Left lung (tissue), 10 donors: ENCODE measurements around the gene MTAP. TPM values are rescaled to one million over a fixed set of nuclear protein-coding genes. Genes with fewer than 3 reads are reported as not detected.

ENCODE experiments used
- ATAC-seq: fragments of 200-7000 bp; cut with Tn5 transposase; one replicate; pipeline ENCODE4 v1.9.1; 2020; ENCODE audit warnings: moderate library complexity
- DNase-seq, 4 donors: peaks; one replicate each; pipeline ENCODE4 v3.0.0-alpha.2; 2013 to 2020
- H3K27ac ChIP-seq, 2 donors: fragments of 200-600 bp; sonication (generic) in 1 of 2; one replicate each; pipeline versions ENCODE4 v1.5.0 to v1.8.0; 2020 to 2021
- H3K27me3 ChIP-seq, 2 donors: fragments of 200-600 bp; sonication (generic) in 1 of 2; one replicate each; pipeline versions ENCODE4 v1.5.0 to v1.8.0; 2020 to 2021
- H3K36me3 ChIP-seq, 2 donors: fragments of 200-600 bp; sonication (generic) in 1 of 2; one replicate each; pipeline versions ENCODE4 v1.5.0 to v1.8.0; 2020 to 2021
- H3K4me1 ChIP-seq, 2 donors: fragments of 200-600 bp; one replicate each; pipeline ENCODE4 v1.8.0; 2021
- H3K4me3 ChIP-seq, 2 donors: fragments of 200-600 bp; sonication (generic) in 1 of 2; one replicate each; pipeline versions ENCODE4 v1.5.0 to v1.8.0; 2020 to 2021; ENCODE audit warnings: mild to moderate bottlenecking in 1 of 2
- H3K9me3 ChIP-seq, 2 donors: fragments of 200-600 bp; sonication (generic) in 1 of 2; one replicate each; pipeline versions ENCODE4 v1.5.0 to v1.8.0; 2020 to 2021
- intact Hi-C, 2 donors: fragments of 100-400 bp; cut with DNase I; formaldehyde crosslinking; loops; one replicate each; pipeline versions ENCODE4 v1.11.2 to v1.14.2; 2022
- polyA plus RNA-seq, 6 donors: library from polyadenylated mRNA; unstranded; fragments of 120-200 nt; gene quantifications; one replicate each; pipeline ENCODE4 v1.2.1, GENCODE V29; 2013; ENCODE audit not compliant: insufficient read length in 6 of 6
- total RNA-seq, 2 donors: library from RNA; stranded (reverse); fragmentation: NEBNext Ultra II Directional; extraction: Animal tissue kit (Norgen Biotek cat#: 25700); gene quantifications; one replicate each; pipeline ENCODE4 v1.2.1, GENCODE V29; 2021
- TF ChIP-seq, protein P1 (sequence below), 2 donors: fragments of 200-600 bp; sonication (generic) in 1 of 2; IDR thresholded peaks; one replicate each; pipeline versions ENCODE4 v1.5.0 to v1.8.0; 2021; ENCODE audit warnings: antibody characterized with exemption in 2 of 2
- donor health status: DM: no; HTN: yes; CAD: no.
- donor health status: DM: no; HTN: no; CAD: no.

Gene MTAP
- total and polyA plus RNA-seq, 8 donors = 34.0 to 44.6 (median 36.7) TPM

DNA sequence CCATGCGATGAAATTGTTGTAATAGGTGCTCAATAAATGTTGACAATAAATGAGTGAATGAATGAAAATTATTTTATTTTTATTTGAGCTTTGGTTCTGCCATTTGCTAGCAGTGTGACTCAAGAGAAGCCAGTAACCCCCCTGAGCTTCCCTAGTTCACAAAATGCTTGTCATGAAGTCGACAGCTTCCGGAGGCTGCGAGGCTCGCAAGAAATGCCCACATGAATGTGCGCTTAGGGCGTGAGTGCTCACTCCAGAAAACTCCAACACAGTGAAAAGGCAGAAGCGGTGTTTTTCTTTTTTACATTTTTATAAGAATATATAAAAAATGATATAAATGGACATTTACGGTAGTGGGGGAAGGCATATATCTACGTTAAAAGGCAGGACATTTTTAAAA is 165.3 kb downstream of the MTAP start:
- Histone ChIP-seq H3K4me1 (peaks cover 10 to 23% of the 10 kb centered on the region in 2 donors), H3K36me3 (no peaks in the 10 kb centered on the region)
- ATAC-seq = no peak

DNA sequence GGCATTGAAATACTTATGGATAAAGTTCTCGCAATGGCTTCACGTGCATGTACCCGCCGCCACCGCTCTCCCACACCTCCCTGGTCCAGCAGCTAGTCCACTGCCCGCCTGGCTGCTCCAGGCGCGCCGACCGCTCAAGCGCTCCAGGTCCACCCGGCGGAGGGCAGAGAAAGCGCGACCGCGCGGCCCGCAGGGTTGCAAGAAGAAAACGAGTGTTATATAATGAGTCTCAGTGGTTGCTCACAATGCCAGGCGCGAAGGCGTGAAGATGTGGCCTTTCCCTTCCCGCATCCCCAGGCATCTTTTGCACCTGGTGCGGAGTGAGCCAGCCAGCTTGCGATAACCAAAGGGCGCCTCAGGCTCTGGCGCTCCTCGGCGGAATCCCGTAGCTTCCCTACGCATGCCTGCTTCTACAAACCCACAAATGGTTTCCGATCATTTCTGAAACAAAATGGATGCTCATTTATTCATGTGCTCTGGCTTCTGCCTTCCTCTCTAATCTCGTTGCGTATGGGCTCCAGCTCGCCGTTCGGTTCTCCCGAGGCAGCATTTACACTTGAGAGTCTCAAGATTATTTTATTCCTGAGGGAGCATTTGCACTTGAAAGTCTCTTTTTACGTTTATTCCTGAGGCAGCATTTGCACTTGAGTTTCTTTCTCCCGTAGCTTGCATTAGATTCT is 166.0 kb downstream of the MTAP start:
- Histone ChIP-seq H3K36me3 (no peaks in the 10 kb centered on the region), H3K4me1 (peaks cover 10 to 23% of the 10 kb centered on the region in 2 donors), H3K9me3 (no peaks in the 10 kb centered on the region), H3K27ac (no peak overlapping the region), H3K4me3 (no peak overlapping the region), H3K27me3 (peaks cover 98 to 100% of the 10 kb centered on the region in 2 donors)
- intact Hi-C loops = no loop called here
- DNase-seq (peak in 1 of 4 donors; percentile 79), ATAC-seq (no peak)
- TF ChIP-seq, protein P1, sequence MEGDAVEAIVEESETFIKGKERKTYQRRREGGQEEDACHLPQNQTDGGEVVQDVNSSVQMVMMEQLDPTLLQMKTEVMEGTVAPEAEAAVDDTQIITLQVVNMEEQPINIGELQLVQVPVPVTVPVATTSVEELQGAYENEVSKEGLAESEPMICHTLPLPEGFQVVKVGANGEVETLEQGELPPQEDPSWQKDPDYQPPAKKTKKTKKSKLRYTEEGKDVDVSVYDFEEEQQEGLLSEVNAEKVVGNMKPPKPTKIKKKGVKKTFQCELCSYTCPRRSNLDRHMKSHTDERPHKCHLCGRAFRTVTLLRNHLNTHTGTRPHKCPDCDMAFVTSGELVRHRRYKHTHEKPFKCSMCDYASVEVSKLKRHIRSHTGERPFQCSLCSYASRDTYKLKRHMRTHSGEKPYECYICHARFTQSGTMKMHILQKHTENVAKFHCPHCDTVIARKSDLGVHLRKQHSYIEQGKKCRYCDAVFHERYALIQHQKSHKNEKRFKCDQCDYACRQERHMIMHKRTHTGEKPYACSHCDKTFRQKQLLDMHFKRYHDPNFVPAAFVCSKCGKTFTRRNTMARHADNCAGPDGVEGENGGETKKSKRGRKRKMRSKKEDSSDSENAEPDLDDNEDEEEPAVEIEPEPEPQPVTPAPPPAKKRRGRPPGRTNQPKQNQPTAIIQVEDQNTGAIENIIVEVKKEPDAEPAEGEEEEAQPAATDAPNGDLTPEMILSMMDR (IDR thresholded peaks at IDR 0.05) = no peak

More for the DNA sequence above, 165.3 kb downstream of the MTAP start:
- H3K9me3 ChIP-seq = no peaks in the 10 kb centered on the region
- H3K27ac ChIP-seq = no peak overlapping the region
- intact Hi-C loops = no loop called here
- TF ChIP-seq, protein P1 (IDR thresholded peaks at IDR 0.05) = no peak
- H3K4me3 ChIP-seq = no peak overlapping the region
- H3K27me3 ChIP-seq = peaks cover 98 to 100% of the 10 kb centered on the region in 2 donors
- DNase-seq = no peak

GRCh38 chr9:21969011-21969940 is 166.8 kb downstream of the MTAP start:
- no peaks in the 10 kb centered on the region for H3K36me3 ChIP-seq
- DNase-seq = no peak
- ATAC-seq = no peak
- intact Hi-C loops = no loop called here
- peaks cover 99 to 100% of the 10 kb centered on the region in 2 donors for H3K27me3 ChIP-seq
- TF ChIP-seq, protein P1 (IDR thresholded peaks at IDR 0.05) = no peak
- no peak overlapping the region for H3K27ac ChIP-seq
- H3K4me3 ChIP-seq = no peak overlapping the region
- peaks cover 10 to 29% of the 10 kb centered on the region in 2 donors for H3K4me1 ChIP-seq
- H3K9me3 ChIP-seq = no peaks in the 10 kb centered on the region

DNA sequence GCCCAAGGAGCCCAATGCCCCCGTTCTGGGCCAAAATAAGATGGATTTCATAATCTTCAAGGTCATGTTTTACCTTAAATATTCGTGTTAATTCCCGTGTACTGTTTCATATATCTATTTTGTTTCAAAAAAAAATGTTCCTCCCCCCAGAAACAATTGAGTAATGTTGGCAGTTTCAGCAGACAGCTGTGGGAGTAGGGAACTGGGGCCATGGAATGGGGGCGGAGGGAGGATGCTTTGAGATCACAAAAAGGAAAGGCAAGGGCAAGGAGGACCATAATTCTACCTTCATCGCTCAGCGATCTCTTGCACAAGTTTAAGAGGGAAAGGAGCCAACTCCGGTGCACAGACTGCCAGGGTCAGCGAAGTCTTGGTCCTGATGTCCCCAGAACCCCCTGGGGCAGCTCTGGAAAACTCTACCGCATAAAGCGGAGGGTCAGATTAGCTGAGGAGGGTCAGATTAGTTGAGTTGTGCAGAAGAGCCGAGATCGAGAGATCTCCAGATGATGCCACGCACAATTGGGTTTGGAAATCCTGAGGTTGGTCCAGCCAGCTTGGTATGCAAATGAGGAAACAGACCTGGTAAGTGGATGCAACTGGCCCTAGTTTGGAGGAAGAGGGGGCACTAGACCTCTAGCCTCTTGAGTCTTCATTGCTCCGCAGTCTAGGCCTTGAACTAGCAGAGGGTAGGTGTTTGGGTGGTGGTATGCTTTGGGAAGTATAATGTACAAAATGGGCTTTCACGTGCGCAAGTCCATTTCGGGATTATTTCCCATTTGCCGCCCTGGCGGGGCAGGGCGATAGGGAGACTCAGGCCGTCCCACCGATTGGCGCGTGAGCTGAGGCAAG is 167.7 kb downstream of the MTAP start:
- H3K9me3 ChIP-seq = no peaks in the 10 kb centered on the region
- H3K36me3 ChIP-seq = no peaks in the 10 kb centered on the region
- peaks cover 99 to 100% of the 10 kb centered on the region in 2 donors for H3K27me3 ChIP-seq
- no peak for ATAC-seq
- intact Hi-C loops = no loop called here
- DNase-seq = no peak
- no peak overlapping the region for H3K27ac ChIP-seq
- TF ChIP-seq, protein P1 (IDR thresholded peaks at IDR 0.05) = no peak
- no peak overlapping the region for H3K4me3 ChIP-seq
- H3K4me1 ChIP-seq = peaks cover 14 to 31% of the 10 kb centered on the region in 2 donors
